H1 (cell line): ENCODE measurements around the gene PDE4B. TPM values are rescaled to one million over a fixed set of nuclear protein-coding genes. Genes with fewer than 3 reads are reported as not detected.

ENCODE experiments used
- SIX5 ChIP-seq: IDR thresholded peaks from 2 replicates; pipeline ENCODE4 v1.6.1; 2011; ENCODE audit warnings: mild to moderate bottlenecking, low read depth, low read length
- polyA plus RNA-seq, 7 experiments: library from polyadenylated mRNA; depleted of rRNA in 3 of 7; stranded (reverse) in 5 of 7; unstranded in 2 of 7; fragments of >200 nt in 5 of 7; fragments of 200-250 nt in 2 of 7; gene quantifications; 1 replicate in 5 of 7; 2 replicates in 1 of 7; 4 replicates in 1 of 7; pipeline versions ENCODE4 v1.2.1 to v1.2.3, GENCODE V29; 2011 to 2013; ENCODE audit warnings: missing spikeins in 2 of 7, mixed read lengths in 2 of 7
- total RNA-seq: library from RNA; stranded (reverse); fragmentation: NEBNext Ultra II Directional; extraction: Animal tissue kit (Norgen Biotek cat#: 25700); gene quantifications from 2 replicates; pipeline ENCODE4 v1.2.1, GENCODE V29; 2021

The PDE4B gene
- total and polyA plus RNA-seq, 2 of the 8 experiments (the other 6 are each of a cell fraction or from before 2014, with no cell fraction given), result 5.0 to 15.1 TPM

- TF ChIP-seq SIX5, result no peak
Observed at GRCh38 chr1:66368261-66368660, 575.6 kb downstream of the PDE4B start (continued).
